Measurements from ENCODE around the gene TMEM244. TPM values are rescaled to one million over a fixed set of nuclear protein-coding genes. Genes with fewer than 3 reads are reported as not detected.

The TMEM244 gene
- total and polyA plus RNA-seq, 2 of the 4 experiments (the other 2 are of a cell fraction) = 0.21 to 0.36 TPM

GRCh38 chr6:129795261-129795660 lies 65.9 kb downstream of the TMEM244 start:
- 80% methylated on average over 1 of the region's 2 CpGs; no CpG with 5 or more reads in 1 of the 2 experiments for WGBS, 2 experiments (ENCODE audit: extremely low coverage in 2 of 2, insufficient read length in 1 of 2)
- H3K23ac ChIP-seq (ENCODE audit: low read depth, low read length) = no peak overlapping the region
- H3K18ac ChIP-seq (ENCODE audit: low read depth, low read length) = no peak overlapping the region
- BruUV-seq (replicated peaks) = no TSS peak
- H4K5ac ChIP-seq (ENCODE audit: low read depth, low read length) = no peak overlapping the region
- no peaks in the 10 kb centered on the region for H3K36me3 ChIP-seq (ENCODE audit: control insufficient read depth, insufficient read depth, low read length)
- H2AFZ ChIP-seq (replicated peaks; ENCODE audit: low read length, poor library complexity) = no peak overlapping the region
- no peaks in the 10 kb centered on the region for H3K4me1 ChIP-seq (ENCODE audit: control insufficient read depth, insufficient read depth, low read length)
- H2BK15ac ChIP-seq (ENCODE audit: low read depth, low read length) = no peak overlapping the region
- H3K4ac ChIP-seq (ENCODE audit: low read depth, low read length) = no peak overlapping the region
- H2BK5ac ChIP-seq (ENCODE audit: low read depth, low read length, poor library complexity, severe bottlenecking) = no peak overlapping the region
- POLR2A ChIA-PET (ENCODE audit: unreplicated experiment) = no interaction called here
- H3K9ac ChIP-seq (ENCODE audit: low read depth, low read length) = no peak overlapping the region
- DNase-seq = no peak
- in situ Hi-C loops (cut with MboI; ENCODE audit: low sequenced_read_pairs) (no loop called here), dilution Hi-C loops (cut with HindIII; ENCODE audit: low sequenced_read_pairs, unreplicated experiment) (no loop called here), intact Hi-C loops (cut with micrococcal nuclease) (no loop called here)
- no peak overlapping the region for H2BK20ac ChIP-seq (ENCODE audit: low read depth, low read length)
- H3K9me1 ChIP-seq (ENCODE audit: insufficient read depth, low read length) = no peaks in the 10 kb centered on the region
- ATAC-seq (ENCODE audit: low read depth) = no peak
- no peak overlapping the region for H4K8ac ChIP-seq (ENCODE audit: low read depth in 2 of 2, low read length in 2 of 2)
- CTCF ChIA-PET = interaction anchor here (0.6 kb wide), 1 partner anchor 20 kb away, joined by 3 read pairs; no protein-coding TSS in a partner anchor
- no peaks in the 10 kb centered on the region for H3K27me3 ChIP-seq (ENCODE audit: control insufficient read depth, insufficient read depth, low read length)
- no peak overlapping the region for H3K56ac ChIP-seq (ENCODE audit: extremely low read depth, insufficient read depth, low read length)
- H3K4me3 ChIP-seq (ENCODE audit: insufficient read depth, low read depth, low read length) = no peak overlapping the region
- no peak overlapping the region for H3K27ac ChIP-seq (ENCODE audit: insufficient read depth, low read length)
- H4K91ac ChIP-seq (ENCODE audit: insufficient read depth, low read depth, low read length) = no peak overlapping the region
- no peak overlapping the region for H3K4me2 ChIP-seq (ENCODE audit: low read depth, low read length)
- no peaks in the 10 kb centered on the region for H3K79me1 ChIP-seq (ENCODE audit: low read depth in 1 of 2, low read length in 2 of 2)
- TF ChIP-seq MAZ (IDR thresholded peaks at IDR 0.05; ENCODE audit: borderline replicate concordance, low read depth, low read length) = no peak
- TF ChIP-seq CHD1 (IDR thresholded peaks at IDR 0.05; ENCODE audit: low read depth, low read length) = no peak
- TF ChIP-seq BHLHE40 (IDR thresholded peaks at IDR 0.05; ENCODE audit: low read depth, low read length) = no peak
- TF ChIP-seq RAD21 (IDR thresholded peaks at IDR 0.05; ENCODE audit: low read length) = no peak
- no peak for TF ChIP-seq POLR2A (IDR thresholded peaks at IDR 0.05; ENCODE audit: low read depth, low read length)
- no peak for TF ChIP-seq ELK1 (IDR thresholded peaks at IDR 0.05; ENCODE audit: borderline replicate concordance, low read depth, low read length)
- TF ChIP-seq NFE2L2 (IDR thresholded peaks at IDR 0.05; ENCODE audit: low read depth, low read length) = no peak
- TF ChIP-seq USF2 (IDR thresholded peaks at IDR 0.05; ENCODE audit: low read depth, low read length) = no peak
- TF ChIP-seq RFX5 (IDR thresholded peaks at IDR 0.05; ENCODE audit: low read depth, low read length) = no peak
- no peak overlapping the region for H2AK9ac ChIP-seq (replicated peaks; ENCODE audit: low read depth, low read length, poor library complexity)
- H3K14ac ChIP-seq (replicated peaks; ENCODE audit: low read depth, low read length) = no peak overlapping the region
- H2AK5ac ChIP-seq (ENCODE audit: low read depth, low read length) = no peak overlapping the region
- H3K9me3 ChIP-seq (ENCODE audit: control insufficient read depth, insufficient read depth, low read length) = no peaks in the 10 kb centered on the region
- no peaks in the 10 kb centered on the region for H4K20me1 ChIP-seq (ENCODE audit: insufficient read depth, low read length)
- H2BK120ac ChIP-seq (ENCODE audit: low read depth, low read length) = no peak overlapping the region

Measured in IMR-90 (cell line).